Measurements from ENCODE around the gene RBP5.

- TF ChIP-seq CTCF (IDR thresholded peaks at IDR 0.05 in 4 of 5, conservative IDR thresholded peaks at IDR 0.05 in 1 of 5), result no peak
- TF ChIP-seq POLR2A (IDR thresholded peaks at IDR 0.05), result no peak
Measured at GRCh38 chr12:7122811-7123769, 5.6 kb downstream of the RBP5 start.
